Neuronal stem cell (in vitro differentiated cells): ENCODE data around the gene DMKN.

Source experiments
- DNase-seq: peaks from one replicate; pipeline ENCODE4 v3.0.0-alpha.2; 2013; ENCODE audit warnings: low spot score
- H2AFZ ChIP-seq: one replicate; pipeline ENCODE4 v1.6.1; 2013; ENCODE audit warnings: mild to moderate bottlenecking, low read length, inconsistent platforms
- H2AK5ac ChIP-seq: 2 replicates; pipeline ENCODE4 v1.6.1; 2013; ENCODE audit warnings: low read depth, mild to moderate bottlenecking, inconsistent platforms, low read length, moderate library complexity, mixed read lengths
- H2BK120ac ChIP-seq: 2 replicates; pipeline ENCODE4 v1.6.1; 2013; ENCODE audit warnings: low read depth, mild to moderate bottlenecking, inconsistent platforms, low read length, moderate library complexity, mixed read lengths
- H2BK12ac ChIP-seq: one replicate; pipeline ENCODE4 v1.6.1; 2013; ENCODE audit warnings: low read length, inconsistent platforms
- H2BK15ac ChIP-seq: 2 replicates; pipeline ENCODE4 v1.6.1; 2013; ENCODE audit warnings: mild to moderate bottlenecking, low read length, inconsistent platforms, mixed read lengths
- H2BK5ac ChIP-seq: one replicate; pipeline ENCODE4 v1.6.1; 2013; ENCODE audit warnings: inconsistent platforms, mild to moderate bottlenecking, low read length, moderate library complexity
- H3K14ac ChIP-seq: one replicate; pipeline ENCODE4 v1.6.1; 2013; ENCODE audit warnings: low read length, inconsistent platforms
- H3K18ac ChIP-seq: 2 replicates; pipeline ENCODE4 v1.6.1; 2013; ENCODE audit warnings: low read length, inconsistent platforms
- H3K23ac ChIP-seq: 2 replicates; pipeline ENCODE4 v1.6.1; 2013; ENCODE audit warnings: low read depth, mild to moderate bottlenecking, mixed read lengths, low read length, inconsistent platforms; ENCODE audit not compliant: poor library complexity
- H3K27ac ChIP-seq: replicated peaks from 3 replicates; pipeline ENCODE4 v1.5.1; 2013; ENCODE audit warnings: low read length, inconsistent platforms
- H3K27me3 ChIP-seq, 3 experiments: 2 replicates each; pipeline ENCODE4 v1.6.1; 2013; ENCODE audit warnings: low read length in 3 of 3, mild to moderate bottlenecking in 2 of 3, inconsistent platforms in 1 of 3, low read depth in 1 of 3, mixed read lengths in 1 of 3, moderate library complexity in 1 of 3; ENCODE audit not compliant: control insufficient read depth in 3 of 3, insufficient read depth in 3 of 3
- H3K36me3 ChIP-seq, 2 donors: replicated peaks in 1 of 2; 2 replicates each; pipeline ENCODE4 v1.6.1; 2013; ENCODE audit warnings: low read length in 2 of 2; ENCODE audit not compliant: control insufficient read depth in 2 of 2, insufficient read depth in 2 of 2
- H3K4ac ChIP-seq: 2 replicates; pipeline ENCODE4 v1.6.1; 2013; ENCODE audit warnings: inconsistent platforms, mild to moderate bottlenecking, low read length, moderate library complexity
- H3K4me1 ChIP-seq, 2 donors: 1 replicate in 1 of 2; 2 replicates in 1 of 2; pipeline ENCODE4 v1.6.1; 2013; ENCODE audit warnings: low read length in 2 of 2, low read depth in 1 of 2; ENCODE audit not compliant: control insufficient read depth in 2 of 2, insufficient read depth in 1 of 2
- H3K4me2 ChIP-seq: one replicate; pipeline ENCODE4 v1.6.1; 2013; ENCODE audit warnings: mild to moderate bottlenecking, low read length, inconsistent platforms; ENCODE audit not compliant: insufficient read depth, poor library complexity, severe bottlenecking
- H3K4me3 ChIP-seq, 2 donors: 2 replicates each; pipeline ENCODE4 v1.5.1; 2013; ENCODE audit warnings: low read length in 2 of 2, mild to moderate bottlenecking in 2 of 2, inconsistent platforms in 1 of 2, moderate library complexity in 1 of 2
- H3K79me1 ChIP-seq: one replicate; pipeline ENCODE4 v1.6.1; 2013; ENCODE audit warnings: low read depth, mild to moderate bottlenecking, inconsistent platforms, low read length, moderate library complexity
- H3K9ac ChIP-seq: one replicate; pipeline ENCODE4 v1.6.1; 2013; ENCODE audit warnings: mild to moderate bottlenecking, low read depth, low read length, inconsistent platforms; ENCODE audit not compliant: poor library complexity
- H3K9me3 ChIP-seq, 2 donors: replicated peaks in 1 of 2; 2 replicates each; pipeline versions ENCODE3 to v1.6.1; 2013; ENCODE audit warnings: low read length in 2 of 2, mild to moderate bottlenecking in 2 of 2, inconsistent platforms in 1 of 2, low read depth in 1 of 2, mixed read lengths in 1 of 2, moderate library complexity in 1 of 2; ENCODE audit not compliant: control insufficient read depth in 2 of 2, insufficient read depth in 1 of 2
- H4K8ac ChIP-seq: one replicate; pipeline ENCODE4 v1.6.1; 2013; ENCODE audit warnings: low read depth, mild to moderate bottlenecking, inconsistent platforms, low read length, moderate library complexity
- H4K91ac ChIP-seq: one replicate; pipeline ENCODE4 v1.6.1; 2013; ENCODE audit warnings: low read length, low read depth, mild to moderate bottlenecking, inconsistent platforms; ENCODE audit not compliant: poor library complexity
- WGBS, 2 donors: extraction: QIAGEN DNeasy Blood & Tissue Kit; methylation state at CpG; one replicate each; pipeline ENCODE4 v1.1.7; 2013; ENCODE audit warnings: missing lambda C conversion rate in 2 of 2, mixed read lengths in 1 of 2; ENCODE audit not compliant: insufficient read length in 2 of 2, insufficient replicate concordance in 1 of 2; ENCODE audit errors: extremely low coverage in 2 of 2; 5-methylcytosine and 5-hydroxymethylcytosine counted together

DMKN gene

DNA sequence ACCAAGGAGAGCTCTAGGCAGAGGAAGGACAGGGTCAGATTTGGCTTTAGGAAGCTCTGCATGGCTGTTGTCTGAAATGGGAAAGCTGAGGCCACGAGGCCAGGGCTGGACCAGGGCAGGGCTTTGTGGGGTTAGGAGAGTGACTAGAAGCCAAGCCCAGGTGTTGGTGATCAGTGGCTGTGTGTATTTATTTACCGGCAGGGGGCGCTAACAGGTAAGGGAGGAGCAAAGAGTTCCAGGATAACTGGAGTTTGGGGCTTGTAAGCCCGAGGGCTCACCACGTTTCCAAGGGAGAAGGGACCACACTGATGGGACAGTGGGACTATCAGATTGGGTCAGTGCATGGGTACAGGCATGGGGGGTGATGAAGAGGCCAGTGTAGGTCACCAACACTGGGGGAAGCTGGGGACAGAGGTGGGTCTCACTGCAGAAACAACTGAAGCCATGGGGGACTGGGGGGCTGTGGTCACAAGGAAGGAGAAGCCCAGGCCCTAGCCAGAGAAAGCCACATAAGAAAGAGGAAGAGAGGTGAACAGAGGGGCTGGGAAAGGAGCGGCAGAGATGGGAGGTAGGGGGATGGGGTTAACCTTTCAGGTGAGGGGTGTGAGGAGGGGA is 35.8 kb upstream of the DMKN start:
- no peak overlapping the region for H2BK5ac ChIP-seq
- H3K18ac ChIP-seq = no peak overlapping the region
- peaks cover 0 to 2% (median 0%) of the 10 kb centered on the region in 3 experiments for H3K27me3 ChIP-seq
- H3K23ac ChIP-seq = no peak overlapping the region
- H3K4me2 ChIP-seq = no peak overlapping the region
- H3K36me3 ChIP-seq = peaks cover 12 to 27% of the 10 kb centered on the region in 2 donors
- peak overlapping the region; percentile 83 for H4K8ac ChIP-seq
- DNase-seq = peak; percentile 80
- no CpG with 5 or more reads among the region's 6 CpGs for WGBS, 2 donors
- H3K27ac ChIP-seq = no peak overlapping the region
- no peak overlapping the region for H2AFZ ChIP-seq
- no peak overlapping the region for H3K14ac ChIP-seq
- H3K4me3 ChIP-seq = no peak overlapping the region
- no peak overlapping the region for H2BK12ac ChIP-seq
- no peak overlapping the region for H2AK5ac ChIP-seq
- no peak overlapping the region for H4K91ac ChIP-seq
- no peak overlapping the region for H2BK15ac ChIP-seq
- no peak overlapping the region for H3K9ac ChIP-seq
- no peaks in the 10 kb centered on the region for H3K9me3 ChIP-seq
- peaks cover 5 to 8% of the 10 kb centered on the region in 2 donors for H3K4me1 ChIP-seq
- H3K4ac ChIP-seq = no peak overlapping the region
- H2BK120ac ChIP-seq = no peak overlapping the region
- H3K79me1 ChIP-seq = peaks cover 4% of the 10 kb centered on the region

DNA sequence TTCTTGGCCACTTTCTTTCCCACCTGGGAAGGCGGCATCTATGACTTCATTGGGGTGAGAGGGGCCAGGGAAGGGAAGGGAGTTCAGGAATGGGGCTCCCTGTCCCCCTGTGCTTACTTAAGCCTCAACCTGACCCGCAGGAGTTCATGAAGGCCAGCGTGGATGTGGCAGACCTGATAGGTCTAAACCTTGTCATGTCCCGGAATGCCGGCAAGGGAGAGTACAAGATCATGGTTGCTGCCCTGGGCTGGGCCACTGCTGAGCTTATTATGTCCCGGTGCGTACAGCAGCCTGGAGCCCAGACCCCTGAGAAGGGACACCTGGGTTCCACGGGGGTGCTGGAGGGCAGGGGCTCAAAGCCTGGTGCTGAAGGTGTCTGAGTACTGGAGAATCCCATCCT is 33.1 kb upstream of the DMKN start:
- WGBS, 2 donors = no CpG with 5 or more reads among the region's 8 CpGs
- peak overlapping the region in 1 of 2 donors; percentile 71 for H3K4me3 ChIP-seq
- H3K14ac ChIP-seq = no peak overlapping the region
- no peaks in the 10 kb centered on the region for H3K27me3 ChIP-seq
- H3K4me1 ChIP-seq = peaks cover 5 to 8% of the 10 kb centered on the region in 2 donors
- H3K79me1 ChIP-seq = peaks cover 7% of the 10 kb centered on the region
- DNase-seq = no peak
- H2BK120ac ChIP-seq = no peak overlapping the region
- H4K8ac ChIP-seq = no peak overlapping the region
- no peak overlapping the region for H3K27ac ChIP-seq
- no peak overlapping the region for H2AFZ ChIP-seq
- no peak overlapping the region for H3K4ac ChIP-seq
- H2BK5ac ChIP-seq = no peak overlapping the region
- no peak overlapping the region for H3K23ac ChIP-seq
- H3K9ac ChIP-seq = peak overlapping the region; percentile 53
- no peak overlapping the region for H2BK15ac ChIP-seq
- H2BK12ac ChIP-seq = no peak overlapping the region
- peaks cover 21 to 45% of the 10 kb centered on the region in 2 donors for H3K36me3 ChIP-seq
- no peak overlapping the region for H4K91ac ChIP-seq
- H3K4me2 ChIP-seq = peak overlapping the region; percentile 69
- peaks cover 0 to 2% of the 10 kb centered on the region in 2 donors for H3K9me3 ChIP-seq
- H2AK5ac ChIP-seq = no peak overlapping the region
- H3K18ac ChIP-seq = no peak overlapping the region

GRCh38 chr19:35545855-35546381 is 32.5 kb upstream of the DMKN start:
- peaks cover 21 to 45% of the 10 kb centered on the region in 2 donors for H3K36me3 ChIP-seq
- peaks cover 7% of the 10 kb centered on the region for H3K79me1 ChIP-seq
- H3K4ac ChIP-seq = no peak overlapping the region
- no CpG with 5 or more reads among the region's 27 CpGs for WGBS, 2 donors
- H2BK15ac ChIP-seq = no peak overlapping the region
- peak overlapping the region; percentile 69 for H3K4me2 ChIP-seq
- peak overlapping the region; percentile 88 for H3K18ac ChIP-seq
- peak overlapping the region; percentile 82 for H3K23ac ChIP-seq
- peak overlapping the region; percentile 98 for H2AFZ ChIP-seq
- H3K27ac ChIP-seq = no peak overlapping the region
- no peak overlapping the region for H2BK12ac ChIP-seq
- DNase-seq = no peak
- H2BK120ac ChIP-seq = no peak overlapping the region
- peak overlapping the region; percentile 71 to 97 for H3K4me3 ChIP-seq
- H3K9ac ChIP-seq = peak overlapping the region; percentile 95
- H3K4me1 ChIP-seq = peaks cover 5 to 8% of the 10 kb centered on the region in 2 donors
- no peak overlapping the region for H4K91ac ChIP-seq
- no peaks in the 10 kb centered on the region for H3K27me3 ChIP-seq
- H3K9me3 ChIP-seq = peaks cover 0 to 2% of the 10 kb centered on the region in 2 donors
- no peak overlapping the region for H4K8ac ChIP-seq
- H2BK5ac ChIP-seq = peak overlapping the region; percentile 89
- H2AK5ac ChIP-seq = no peak overlapping the region
- H3K14ac ChIP-seq = peak overlapping the region; percentile 59

GRCh38 chr19:35545001-35545854 is 31.8 kb upstream of the DMKN start, which contains the start of gene TMEM147:
Gene TMEM147 (plus strand): TSS chr19:35545626. CDS start chr19:35545740, 114 bp downstream.
- Histone ChIP-seq H3K4ac (no peak within 1 kb of the TSS), H2BK120ac (peak within 1 kb of the TSS; percentile 84), H3K27me3 (no peaks in the 10 kb centered on the region), H3K4me1 (peaks cover 5 to 8% of the 10 kb centered on the region in 2 donors), H3K18ac (peak within 1 kb of the TSS; percentile 92), H3K4me3 (peak within 1 kb of the TSS; percentile 71 to 97), H2BK12ac (no peak within 1 kb of the TSS), H2AFZ (peak within 1 kb of the TSS; percentile 98), H2BK5ac (peak within 1 kb of the TSS; percentile 89), H2BK15ac (no peak within 1 kb of the TSS), H3K27ac (no peak within 1 kb of the TSS), H4K8ac (no peak within 1 kb of the TSS), H3K79me1 (peaks cover 7% of the 10 kb centered on the region), H3K36me3 (peaks cover 18 to 50% of the 10 kb centered on the region in 2 donors), H2AK5ac (peak within 1 kb of the TSS; percentile 4), H4K91ac (no peak within 1 kb of the TSS), H3K23ac (peak within 1 kb of the TSS; percentile 82), H3K9ac (peak within 1 kb of the TSS; percentile 95), H3K9me3 (peaks cover 0 to 2% of the 10 kb centered on the region in 2 donors), H3K4me2 (peak within 1 kb of the TSS; percentile 69), H3K14ac (peak within 1 kb of the TSS; percentile 59)
- no CpG with 5 or more reads among the region's 85 CpGs for WGBS, 2 donors
- peak; percentile 81 for DNase-seq
